HG03460 (cell line): ENCODE data around the gene TJP1.
"Not testable (repeated sequence)": the region's sequence is repeated elsewhere in the genome, so short reads cannot be mapped to it uniquely, and the experiment has no call there.

Source experiments
- ATAC-seq: cut with Tn5 transposase; IDR thresholded peaks from one replicate; pipeline ENCODE4 v1.9.1; 2021; ENCODE audit not compliant: unreplicated experiment

Gene TJP1

DNA sequence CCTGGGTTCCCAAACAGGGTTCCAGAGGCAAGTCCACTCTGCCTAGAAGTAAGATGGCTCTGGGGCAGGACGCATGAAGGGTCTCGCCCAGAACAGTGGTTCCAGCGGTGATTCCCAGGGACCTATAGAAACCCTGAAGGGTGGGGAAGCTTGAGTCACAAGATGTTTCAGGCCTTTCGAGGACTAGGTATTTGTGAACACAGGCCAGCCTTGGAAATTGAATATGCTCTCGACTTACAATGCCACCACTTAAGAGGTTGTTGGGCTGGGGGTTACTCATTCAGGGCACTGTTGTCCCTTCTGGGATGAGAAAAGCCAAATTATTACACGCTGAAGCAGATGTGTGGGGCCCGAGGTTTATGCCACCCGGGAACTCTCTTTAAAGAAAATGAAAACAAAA lies 152.0 kb downstream of the TJP1 start:
- ATAC-seq, result no peak

DNA sequence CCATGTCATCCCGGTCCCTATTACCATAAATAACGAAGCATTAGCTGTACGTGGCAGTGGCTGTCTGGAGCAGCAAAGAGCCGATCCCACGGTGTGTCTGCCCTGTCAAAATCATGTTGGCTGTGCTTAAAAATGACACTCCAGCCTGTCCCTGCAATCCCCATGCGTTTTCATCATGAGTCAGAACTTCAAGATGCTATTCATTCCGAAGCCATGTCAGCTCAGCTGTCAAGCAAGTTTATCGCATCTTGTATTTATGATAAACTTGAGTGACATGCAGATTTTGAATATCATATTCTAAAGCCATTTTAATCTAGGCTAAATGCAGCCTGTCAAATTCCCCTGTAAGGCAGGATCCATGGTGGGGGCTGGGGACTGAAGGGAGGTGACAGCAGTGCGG lies 152.4 kb downstream of the TJP1 start:
- no peak for ATAC-seq

DNA sequence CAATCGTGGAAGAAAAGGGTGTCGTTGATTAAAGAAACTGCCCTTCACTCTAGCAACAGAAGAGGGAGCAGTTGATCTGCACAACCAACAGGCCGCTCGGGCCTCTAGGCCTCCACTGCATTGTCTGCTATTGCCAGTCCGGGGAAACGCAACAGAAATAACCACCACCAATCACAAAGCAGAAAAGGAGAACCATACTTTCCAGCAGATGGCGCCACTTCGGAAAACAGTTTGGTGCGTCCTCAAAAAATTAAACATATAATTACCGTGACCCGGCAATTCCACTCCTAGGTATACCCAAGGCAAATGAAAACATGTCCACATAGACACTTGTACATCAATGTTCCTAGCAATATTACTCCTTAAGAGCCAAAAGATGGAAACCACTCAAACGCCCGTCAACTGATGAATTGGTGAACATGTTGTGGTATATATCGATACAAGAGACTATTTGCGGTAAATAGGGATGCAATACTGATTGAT lies 154.1 kb downstream of the TJP1 start:
- ATAC-seq, result no peak

DNA sequence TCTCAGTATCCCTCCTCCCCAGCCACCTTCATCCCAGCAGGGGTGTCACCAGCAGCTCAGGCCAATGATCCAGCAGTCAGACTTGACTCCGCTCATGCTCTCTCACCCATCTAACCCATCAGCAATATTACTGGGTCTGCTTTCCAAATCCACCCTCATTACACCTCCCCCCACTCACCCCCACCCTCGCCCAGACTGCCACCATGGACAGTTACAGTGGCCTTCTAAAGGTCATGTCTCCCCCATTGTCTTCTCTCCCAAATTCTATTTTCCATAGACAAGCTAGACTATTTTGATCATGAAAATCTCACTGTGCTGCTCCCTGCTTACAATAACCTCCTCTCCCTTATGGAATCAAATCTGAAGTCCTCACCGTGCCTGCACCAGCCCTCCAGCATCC lies 156.0 kb downstream of the TJP1 start:
- ATAC-seq, result no peak

DNA sequence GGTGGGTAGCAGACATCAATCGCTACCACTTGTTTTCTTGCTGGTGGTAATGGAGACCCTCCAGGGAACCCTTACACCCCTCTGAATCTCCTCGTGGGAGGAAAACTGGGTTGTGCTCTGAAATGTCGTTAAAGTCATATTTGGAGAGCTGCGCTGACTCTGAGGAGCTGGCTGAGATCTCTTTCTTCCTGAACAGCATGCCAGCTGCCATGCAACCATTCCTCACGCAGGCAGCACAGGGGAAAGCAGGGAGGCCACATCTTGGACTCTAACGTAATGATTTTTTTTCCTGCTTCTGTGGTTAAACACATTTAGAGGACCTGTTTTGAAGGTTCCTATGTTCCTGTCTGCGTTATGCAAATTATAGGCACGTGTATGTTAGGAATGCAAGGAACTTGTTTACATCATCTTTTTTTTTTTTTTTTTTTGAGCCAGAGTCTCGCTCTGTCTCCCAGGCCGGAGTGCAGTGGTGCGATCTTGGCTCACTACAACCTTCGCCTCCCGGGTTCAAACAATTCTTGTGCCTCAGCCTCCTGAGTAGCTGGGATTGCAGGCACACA lies 156.7 kb downstream of the TJP1 start:
- no peak for ATAC-seq

DNA sequence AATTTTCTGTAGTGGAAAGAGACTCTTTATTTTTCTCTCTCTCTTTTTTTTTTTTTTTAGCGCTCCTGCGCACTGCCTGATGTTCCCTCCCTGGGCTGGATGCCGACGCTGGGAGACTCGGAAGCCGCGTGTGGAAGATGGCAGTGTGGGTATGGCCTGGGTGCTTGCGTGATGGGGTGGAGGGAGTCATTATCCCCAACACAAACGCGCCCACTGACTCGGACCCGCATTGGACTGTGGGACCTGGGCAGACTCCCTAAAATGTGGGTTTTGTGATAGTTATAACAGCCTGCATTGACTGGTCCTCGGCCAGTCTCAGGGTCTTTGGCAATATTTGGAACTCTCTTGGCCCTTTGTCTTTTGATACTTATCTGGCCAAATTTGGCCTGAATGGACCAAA lies 157.9 kb downstream of the TJP1 start:
- ATAC-seq, result no peak

DNA sequence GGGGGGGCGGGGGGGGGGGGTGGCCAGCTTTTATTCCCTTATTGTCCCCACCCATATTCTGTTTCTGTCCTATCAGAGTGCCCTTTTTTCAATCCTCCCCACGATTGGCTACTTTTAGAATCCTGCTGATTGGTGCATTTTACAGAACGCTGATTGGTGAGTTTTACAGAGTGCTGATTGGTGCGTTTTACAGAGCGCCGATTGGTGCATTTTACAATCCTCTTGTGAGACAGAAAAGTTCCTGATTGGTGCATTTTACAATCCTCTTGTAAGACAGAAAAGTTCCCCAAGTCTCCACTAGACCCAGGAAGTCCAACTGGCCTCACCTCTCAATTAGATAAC lies 164.8 kb downstream of the TJP1 start:
- not testable (repeated sequence) for ATAC-seq

DNA sequence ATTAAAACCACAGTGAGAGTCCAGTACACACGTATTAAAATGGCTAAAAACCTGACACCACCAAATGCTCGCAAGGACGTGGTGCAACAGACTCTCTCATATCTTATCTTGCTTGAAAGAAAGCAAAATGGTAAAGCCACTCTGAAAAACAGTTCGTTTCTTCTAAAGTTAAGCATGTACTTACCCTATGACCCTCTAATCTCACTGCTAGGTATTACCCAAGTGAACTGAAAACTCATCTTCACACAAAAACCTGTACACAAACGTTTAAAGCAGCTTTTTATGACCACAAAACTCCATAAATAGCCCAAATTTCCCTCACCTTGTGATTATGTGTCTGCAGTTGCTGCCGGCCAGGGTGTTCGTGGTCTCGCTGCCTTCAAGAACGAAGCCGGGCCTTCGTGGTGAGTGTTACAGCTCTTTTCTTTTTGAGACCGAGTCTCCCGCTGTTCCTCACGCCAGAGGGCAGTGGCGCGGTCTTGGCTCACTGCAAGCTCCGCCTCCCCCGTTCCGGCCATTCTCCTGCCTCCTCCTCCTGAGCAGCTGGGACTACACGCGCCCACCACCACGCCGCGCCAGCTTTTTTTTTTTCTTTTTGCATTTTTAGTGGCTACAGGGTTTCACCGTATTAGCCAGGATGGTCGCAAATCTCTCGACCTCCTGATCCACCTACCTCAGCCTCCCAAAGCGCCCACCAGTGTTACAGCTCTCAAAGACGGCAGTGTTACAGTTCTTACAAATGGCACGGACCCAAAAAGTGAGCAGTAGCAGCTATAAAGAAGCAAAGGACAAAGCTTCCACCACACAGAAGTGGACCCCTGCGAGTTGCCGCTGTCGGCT lies 165.4 kb downstream of the TJP1 start:
- no peak for ATAC-seq

DNA sequence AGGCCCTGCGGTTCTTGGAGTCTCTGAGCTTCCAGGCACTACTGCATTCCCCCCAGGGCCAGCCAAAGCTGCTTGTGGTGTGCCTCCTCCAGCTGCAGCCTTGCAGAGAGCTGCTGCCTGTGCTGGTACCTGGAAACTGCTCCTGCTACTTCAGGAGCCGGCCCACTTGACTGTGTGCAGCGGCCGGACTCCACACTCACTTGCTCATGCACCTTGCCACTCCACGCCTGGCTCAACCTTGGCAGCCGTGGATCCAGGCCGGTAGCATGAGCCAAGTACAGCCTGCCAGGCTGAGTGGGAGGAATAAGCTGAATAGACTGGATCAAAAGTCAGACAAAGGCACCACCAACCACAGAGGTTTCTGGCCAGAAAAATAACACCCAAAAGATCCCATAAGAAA lies 169.7 kb downstream of the TJP1 start:
- ATAC-seq, result no peak

DNA sequence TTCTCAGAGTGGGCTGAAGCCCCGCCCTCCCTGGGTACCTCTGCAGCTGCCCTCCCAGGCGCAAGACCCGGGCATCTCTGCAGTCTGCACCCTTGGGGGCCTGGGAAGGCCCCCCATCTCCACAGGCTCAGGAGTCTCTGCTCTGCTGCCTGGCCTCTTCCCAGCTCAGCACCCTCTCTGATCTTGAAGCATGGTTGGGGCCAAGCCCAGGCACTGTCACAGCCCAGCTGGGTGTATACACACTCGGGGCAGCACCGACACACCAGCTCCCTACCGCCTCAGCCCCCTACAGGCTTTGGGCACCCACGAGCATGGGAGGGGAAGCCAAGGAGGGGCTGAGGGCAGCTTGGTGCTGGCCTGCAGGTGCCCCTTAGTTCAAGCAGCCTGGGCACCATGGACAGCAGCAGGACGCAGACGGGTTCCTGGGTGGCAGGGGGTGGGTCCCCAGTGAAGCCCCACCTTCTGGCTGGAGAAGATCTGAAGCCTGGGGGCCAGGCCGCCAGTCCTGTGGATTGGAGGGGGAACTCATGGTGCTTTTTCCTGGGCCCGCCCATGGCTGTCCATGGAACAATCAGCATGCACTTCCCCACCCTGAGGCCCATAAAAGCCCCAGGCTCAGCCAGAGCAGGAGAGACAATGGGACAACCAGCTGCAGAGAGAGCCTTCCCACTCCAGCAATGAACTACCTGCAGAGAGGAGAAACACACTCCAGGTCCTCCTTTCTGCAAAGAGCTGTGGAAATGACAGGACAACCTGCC lies 170.6 kb downstream of the TJP1 start:
- no peak for ATAC-seq
